PC-3 (cell line): ENCODE measurements around the gene TMEM60.

Experiments
- CTCF ChIP-seq: fragments of 300-600 bp; sonication (generic); conservative IDR thresholded peaks from 2 replicates; pipeline ENCODE4 v1.5.1; 2017; ENCODE audit warnings: antibody characterized with exemption, low read depth, mild to moderate bottlenecking, low read length
- EZH2 ChIP-seq: fragments of 300-600 bp; sonication (generic); IDR thresholded peaks from one replicate; pipeline ENCODE4 v1.6.1; 2017; ENCODE audit warnings: antibody characterized with exemption, mild to moderate bottlenecking, low read length; ENCODE audit not compliant: unreplicated experiment

- TF ChIP-seq CTCF: no peak
- TF ChIP-seq EZH2: no peak
Observed at GRCh38 chr7:77800158-77800557, 1.9 kb upstream of the TMEM60 start.
